NB4 (cell line): ENCODE results near the gene BANP.
"Not testable (repeated sequence)": the region's sequence is repeated elsewhere in the genome, so short reads cannot be mapped to it uniquely, and the experiment has no call there.

Source experiments
- MYC ChIP-seq: IDR thresholded peaks from 2 replicates; pipeline ENCODE4 v1.6.1; 2011; ENCODE audit warnings: low read depth, low read length
- TF ChIP-seq, protein P1 (sequence below): IDR thresholded peaks from one replicate; pipeline ENCODE4 v1.5.1; 2012; ENCODE audit warnings: low read depth, low read length

- TF ChIP-seq, protein P1, sequence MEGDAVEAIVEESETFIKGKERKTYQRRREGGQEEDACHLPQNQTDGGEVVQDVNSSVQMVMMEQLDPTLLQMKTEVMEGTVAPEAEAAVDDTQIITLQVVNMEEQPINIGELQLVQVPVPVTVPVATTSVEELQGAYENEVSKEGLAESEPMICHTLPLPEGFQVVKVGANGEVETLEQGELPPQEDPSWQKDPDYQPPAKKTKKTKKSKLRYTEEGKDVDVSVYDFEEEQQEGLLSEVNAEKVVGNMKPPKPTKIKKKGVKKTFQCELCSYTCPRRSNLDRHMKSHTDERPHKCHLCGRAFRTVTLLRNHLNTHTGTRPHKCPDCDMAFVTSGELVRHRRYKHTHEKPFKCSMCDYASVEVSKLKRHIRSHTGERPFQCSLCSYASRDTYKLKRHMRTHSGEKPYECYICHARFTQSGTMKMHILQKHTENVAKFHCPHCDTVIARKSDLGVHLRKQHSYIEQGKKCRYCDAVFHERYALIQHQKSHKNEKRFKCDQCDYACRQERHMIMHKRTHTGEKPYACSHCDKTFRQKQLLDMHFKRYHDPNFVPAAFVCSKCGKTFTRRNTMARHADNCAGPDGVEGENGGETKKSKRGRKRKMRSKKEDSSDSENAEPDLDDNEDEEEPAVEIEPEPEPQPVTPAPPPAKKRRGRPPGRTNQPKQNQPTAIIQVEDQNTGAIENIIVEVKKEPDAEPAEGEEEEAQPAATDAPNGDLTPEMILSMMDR: not testable (repeated sequence)
- not testable (repeated sequence) for TF ChIP-seq MYC
Observed at GRCh38 chr16:88041986-88042562, 90.8 kb downstream of the BANP start.
